IPS-11a (cell line): ENCODE results near the gene ZFP36L1.

Experiments
- H3K4me3 ChIP-seq: one replicate; pipeline ENCODE4 v1.5.1; 2013; ENCODE audit warnings: low read depth, low read length, control low read depth

The ZFP36L1 gene, protein sequence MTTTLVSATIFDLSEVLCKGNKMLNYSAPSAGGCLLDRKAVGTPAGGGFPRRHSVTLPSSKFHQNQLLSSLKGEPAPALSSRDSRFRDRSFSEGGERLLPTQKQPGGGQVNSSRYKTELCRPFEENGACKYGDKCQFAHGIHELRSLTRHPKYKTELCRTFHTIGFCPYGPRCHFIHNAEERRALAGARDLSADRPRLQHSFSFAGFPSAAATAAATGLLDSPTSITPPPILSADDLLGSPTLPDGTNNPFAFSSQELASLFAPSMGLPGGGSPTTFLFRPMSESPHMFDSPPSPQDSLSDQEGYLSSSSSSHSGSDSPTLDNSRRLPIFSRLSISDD

DNA sequence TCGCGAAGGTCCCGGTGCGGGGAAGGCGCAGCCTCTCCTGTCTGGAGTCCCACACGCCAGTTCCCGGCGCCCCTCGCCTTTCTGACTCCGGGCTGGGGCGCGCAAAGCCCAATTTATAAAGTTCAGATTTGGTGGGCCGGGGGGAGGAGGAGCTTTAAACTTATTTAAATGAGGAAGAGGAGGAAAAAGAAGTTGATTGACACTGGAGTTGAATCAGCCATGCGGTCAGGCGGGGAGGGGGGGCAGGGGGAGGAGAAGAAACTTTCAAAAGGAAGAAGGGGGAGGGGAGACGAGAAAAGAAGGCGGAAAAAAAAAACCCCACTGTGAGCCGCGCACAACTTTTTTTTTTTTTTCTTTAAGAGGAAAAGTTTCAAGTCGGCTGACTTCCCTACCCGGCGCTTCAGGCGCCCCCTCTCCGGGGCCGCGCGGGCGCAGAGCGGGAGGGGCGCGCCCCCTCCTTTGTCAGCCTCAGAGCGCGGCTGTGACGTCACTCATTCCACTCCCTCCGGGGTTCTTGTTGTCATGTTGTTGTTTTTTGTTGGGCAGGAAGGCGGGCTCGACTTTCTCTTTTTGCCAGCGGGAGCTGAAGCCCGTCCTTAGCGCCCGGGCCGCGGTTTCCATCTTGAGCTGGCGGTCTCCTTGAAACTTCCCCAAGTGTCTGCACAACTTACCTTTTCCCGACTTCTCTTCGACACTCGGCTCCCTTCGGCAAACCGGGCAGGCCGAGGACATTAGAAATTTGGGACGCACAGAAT, at the start of gene ZFP36L1:
ZFP36L1 (minus strand) TSS at position 89 of the 755 bp plus-strand sequence. CDS start 129 bp downstream, outside the sequence.
- peak within 1 kb of the TSS; percentile 98 for H3K4me3 ChIP-seq

DNA sequence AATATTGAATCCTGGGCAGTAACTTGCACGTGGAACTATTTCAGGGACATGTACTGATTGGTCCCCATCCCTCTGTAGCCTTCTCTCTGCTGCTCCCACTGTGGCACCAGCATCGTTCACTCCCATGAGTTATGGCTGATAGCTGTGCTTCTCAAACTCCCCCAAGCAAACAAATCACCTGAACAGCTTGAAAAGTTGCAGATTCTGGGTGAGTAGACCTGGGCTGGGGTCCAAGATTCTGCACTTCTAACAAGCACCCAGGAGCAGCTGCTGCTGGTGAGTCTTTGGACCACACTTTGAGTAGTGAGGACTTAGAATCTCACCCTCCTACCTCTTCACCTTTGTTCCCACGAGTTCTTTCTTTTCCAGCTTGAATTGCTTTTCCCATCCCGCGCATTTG, 49.4 kb upstream of the ZFP36L1 start:
- no peak overlapping the region for H3K4me3 ChIP-seq

DNA sequence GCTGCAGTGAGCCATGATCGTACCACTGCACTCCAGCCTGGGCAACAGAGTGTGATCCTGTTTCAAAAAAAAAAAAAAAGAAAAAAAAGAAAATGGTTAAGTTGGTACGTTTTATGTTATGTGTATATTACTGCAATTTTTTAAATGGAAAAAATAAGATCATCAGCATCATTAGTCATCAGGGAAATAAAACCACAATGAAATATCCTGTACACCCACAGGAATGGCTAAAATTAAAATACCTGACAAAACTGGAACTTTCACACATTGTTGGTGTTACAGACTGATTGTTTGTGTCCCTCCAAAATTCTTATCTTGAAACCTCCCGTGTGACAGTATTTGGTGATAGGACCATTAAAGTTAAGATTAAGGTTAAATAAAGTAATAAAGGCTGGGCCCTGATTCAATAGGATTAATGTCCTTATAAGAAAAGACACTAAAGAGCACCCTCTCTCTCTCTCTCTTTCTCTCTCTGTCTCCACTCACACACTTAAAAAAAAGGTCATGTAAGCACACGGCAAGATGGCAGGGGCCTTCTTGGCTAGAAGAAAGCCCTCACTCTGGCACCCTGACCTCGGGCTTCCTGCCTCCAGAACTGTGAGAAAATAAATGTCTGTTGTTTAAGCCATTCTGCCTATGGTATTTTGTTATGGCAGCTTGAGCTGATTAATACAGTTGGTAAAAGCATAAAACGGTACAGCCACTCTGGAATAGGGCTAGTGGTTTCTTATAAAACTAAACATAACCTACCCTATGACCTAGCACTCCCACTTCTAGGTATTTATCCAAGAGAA, 48.3 kb upstream of the ZFP36L1 start:
- H3K4me3 ChIP-seq: no peak overlapping the region

DNA sequence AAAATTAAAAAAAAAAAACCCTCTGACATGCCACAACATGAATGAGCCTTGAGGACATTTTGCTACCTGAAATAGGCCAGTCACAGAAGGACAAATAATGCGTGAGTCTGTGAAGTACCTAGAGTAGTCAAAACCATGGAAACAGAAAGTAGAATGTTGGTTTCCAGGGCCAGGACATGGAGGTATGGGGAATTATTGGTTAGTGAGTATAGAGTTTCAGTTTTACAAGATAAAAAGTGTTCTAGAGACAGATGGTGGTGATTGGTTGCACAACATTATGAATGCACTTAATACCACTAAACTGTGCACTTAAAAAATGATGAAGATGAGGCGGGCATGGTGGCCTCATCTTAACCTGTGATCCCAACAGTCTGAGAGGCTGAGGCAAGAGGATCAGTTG, 47.6 kb upstream of the ZFP36L1 start:
- H3K4me3 ChIP-seq: no peak overlapping the region

DNA sequence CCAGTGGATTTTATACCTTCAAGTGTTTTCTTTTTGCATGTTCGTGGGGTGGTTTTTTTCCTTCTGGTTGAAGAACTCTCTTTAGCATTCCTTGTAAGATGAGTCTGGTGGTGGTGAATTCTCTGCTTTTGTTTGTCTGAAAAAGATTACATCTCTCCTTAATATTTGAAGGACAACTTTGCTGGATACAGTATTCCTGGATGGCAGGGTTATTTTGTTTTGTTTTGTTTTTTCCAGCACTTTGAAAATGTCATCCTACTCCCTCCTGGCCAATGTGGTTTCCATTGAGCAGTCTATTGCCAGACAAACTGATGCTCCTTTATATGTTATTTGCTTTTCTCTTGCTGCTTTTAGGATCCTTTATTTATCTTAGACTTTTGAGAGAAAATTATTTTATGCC, 43.2 kb upstream of the ZFP36L1 start:
- no peak overlapping the region for H3K4me3 ChIP-seq

DNA sequence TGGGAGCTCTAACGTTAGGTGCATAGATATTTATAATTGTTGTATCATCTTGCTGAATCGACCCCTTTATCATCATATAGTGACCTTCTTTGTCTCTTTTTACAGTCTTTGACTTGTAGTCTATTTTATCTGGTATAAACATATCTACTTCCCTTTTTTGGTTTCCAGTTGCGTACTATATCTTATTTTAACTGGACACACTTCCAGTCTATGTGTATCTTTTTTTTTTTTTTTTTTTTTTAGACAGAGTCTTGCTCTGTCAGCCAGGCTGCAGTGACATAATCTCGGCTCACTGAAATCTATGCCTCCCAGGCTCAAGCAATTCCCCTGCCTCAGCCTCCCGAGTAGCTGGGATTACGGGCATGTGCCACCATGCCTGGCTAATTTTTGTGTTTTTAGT, 41.9 kb upstream of the ZFP36L1 start:
- no peak overlapping the region for H3K4me3 ChIP-seq

DNA sequence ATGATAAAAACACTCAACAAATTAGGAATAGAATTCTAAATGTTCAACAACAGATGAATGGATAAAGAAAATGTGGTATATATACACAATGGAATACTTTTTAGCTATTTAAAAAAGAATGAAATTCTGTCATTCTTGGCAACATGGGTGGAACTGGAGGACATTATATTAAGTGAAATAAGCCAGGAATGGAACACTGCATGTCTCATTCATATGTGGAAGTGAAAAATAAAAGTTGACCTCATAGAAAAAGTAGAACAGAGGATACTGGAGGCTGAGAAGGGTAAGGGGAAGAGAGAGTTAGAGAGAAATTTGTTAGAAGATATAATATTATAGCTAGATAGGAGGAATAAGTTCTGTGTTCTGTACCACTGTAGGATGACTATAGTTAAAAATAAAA, 35.8 kb upstream of the ZFP36L1 start:
- H3K4me3 ChIP-seq: no peak overlapping the region

DNA sequence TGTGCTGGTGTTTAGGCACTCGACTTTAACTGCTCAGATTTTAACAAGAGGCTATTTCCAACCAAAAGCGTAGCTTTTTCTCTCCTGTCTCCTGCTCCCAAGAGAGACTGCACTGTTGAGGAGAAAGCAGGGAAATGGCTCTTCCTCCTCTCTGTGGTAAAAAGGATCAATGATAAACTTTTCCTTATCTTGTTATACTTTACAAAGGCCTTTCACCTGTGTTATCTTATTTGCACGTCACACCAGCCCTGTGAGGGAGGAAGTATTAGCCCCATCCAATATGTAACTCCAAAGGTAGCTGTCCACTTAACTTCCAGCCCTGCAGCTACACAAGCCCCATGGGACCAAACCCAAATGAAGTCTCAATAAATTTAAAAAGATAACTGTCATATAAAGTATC, 32.9 kb upstream of the ZFP36L1 start:
- H3K4me3 ChIP-seq: no peak overlapping the region

DNA sequence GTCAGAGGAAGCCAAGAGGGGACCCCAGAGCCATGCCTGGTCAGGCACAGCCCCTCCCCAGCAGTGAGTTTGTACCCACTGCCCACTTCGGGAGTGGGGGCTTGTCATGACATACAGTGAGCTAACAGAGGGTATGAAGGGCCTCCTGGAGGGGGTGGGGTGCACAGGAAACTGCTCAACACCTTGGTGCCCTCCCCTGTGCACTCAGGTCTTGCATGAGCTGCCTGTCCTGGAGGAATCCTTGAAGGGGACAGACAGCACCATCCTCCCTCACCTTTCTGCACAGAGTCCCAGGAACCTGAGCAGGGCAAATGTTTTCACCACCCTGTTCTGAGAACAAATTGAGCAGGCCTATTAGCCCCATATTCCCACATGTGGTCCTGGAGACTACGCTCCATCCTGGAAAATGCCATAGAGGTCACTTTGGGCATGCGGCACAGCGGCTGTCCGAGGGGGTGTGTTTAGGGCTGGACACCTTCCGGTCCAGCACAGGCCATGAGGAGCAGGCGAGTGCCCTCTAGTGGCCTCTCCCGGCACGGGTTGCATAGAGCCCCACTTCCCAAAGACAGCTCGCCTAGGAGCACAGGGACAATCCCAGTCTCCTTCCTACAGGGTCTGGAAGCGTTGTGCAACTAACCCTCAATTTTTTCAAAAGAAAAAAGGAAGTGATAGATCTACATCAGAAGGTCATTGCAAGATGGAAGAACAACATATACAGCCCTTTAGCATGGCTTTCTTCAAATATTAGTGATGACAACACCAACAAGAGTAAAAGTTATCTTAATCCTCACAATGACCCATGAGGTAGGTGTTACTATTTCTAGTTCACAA, 31.9 kb upstream of the ZFP36L1 start:
- no peak overlapping the region for H3K4me3 ChIP-seq

DNA sequence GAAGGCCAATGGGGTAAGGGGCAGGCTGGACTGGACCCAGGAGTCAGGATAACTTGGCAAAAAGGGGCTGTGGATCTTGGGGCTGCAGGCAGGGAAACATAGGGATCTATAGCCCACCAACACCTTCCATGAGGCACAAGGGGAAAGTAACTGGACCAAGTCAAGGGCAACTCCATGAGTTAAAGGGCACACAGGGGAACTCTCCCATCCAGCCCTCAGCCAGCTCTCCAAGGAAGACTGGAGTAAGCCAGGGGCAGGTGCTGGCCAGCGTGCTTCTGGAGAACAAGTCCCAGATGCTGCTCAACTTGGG, 31.3 kb upstream of the ZFP36L1 start:
- no peak overlapping the region for H3K4me3 ChIP-seq

DNA sequence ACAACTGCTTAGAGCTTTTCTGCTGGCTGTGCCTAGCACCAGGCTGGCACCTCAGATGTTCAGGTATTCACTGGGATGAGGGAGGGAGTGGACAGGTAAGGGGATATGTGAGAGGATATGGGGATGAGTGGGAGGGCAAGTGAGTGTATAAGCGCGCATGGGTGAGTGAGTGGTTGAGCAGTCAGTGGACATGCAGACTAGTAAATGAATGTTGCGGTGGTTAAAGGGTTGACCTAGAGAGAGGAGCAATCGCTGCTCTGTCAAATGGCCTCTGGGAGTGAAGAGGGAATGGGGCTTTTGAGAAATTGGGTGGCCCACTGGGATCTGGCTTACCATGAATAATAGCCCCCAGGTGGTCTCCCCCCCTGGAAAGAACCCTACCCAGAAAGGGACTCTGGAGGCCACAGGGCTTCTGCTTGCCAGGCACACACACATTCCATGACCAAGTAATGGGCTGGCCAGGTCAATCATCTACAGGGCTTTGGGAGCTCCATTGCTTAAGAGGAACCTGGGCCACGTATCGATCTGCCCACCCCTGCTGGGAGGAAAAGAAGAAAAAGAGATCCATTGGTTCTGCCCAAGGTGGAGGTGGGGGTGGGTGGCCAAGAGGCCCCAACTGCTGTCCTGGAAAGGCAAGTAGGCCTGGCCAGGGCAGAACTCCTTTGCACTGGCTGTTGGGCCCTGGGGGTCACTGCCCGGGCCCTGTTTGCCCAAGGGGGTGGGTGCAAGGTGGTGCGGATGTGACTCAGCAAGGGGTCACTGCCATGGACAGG, 30.8 kb upstream of the ZFP36L1 start:
- H3K4me3 ChIP-seq: no peak overlapping the region

DNA sequence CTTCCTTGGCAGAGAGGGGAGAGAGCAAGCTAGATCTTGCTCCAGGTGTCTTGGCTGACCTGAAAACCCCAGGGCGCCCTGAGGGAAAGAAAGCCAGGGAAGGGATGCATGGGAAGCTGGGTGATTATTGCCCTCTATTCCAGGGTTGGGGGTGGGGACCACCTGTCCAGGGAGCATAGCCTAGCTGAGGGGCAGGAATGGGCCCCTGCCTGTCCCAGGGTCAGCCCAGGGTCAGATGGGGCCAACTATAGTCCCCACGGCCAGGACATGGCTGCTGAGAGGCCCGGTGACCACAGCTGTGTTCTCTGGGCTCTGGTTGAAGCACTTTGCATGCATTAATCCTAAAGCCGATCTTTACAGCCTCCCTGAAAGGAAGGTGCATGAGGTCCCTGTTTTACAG, 30.1 kb upstream of the ZFP36L1 start:
- no peak overlapping the region for H3K4me3 ChIP-seq

DNA sequence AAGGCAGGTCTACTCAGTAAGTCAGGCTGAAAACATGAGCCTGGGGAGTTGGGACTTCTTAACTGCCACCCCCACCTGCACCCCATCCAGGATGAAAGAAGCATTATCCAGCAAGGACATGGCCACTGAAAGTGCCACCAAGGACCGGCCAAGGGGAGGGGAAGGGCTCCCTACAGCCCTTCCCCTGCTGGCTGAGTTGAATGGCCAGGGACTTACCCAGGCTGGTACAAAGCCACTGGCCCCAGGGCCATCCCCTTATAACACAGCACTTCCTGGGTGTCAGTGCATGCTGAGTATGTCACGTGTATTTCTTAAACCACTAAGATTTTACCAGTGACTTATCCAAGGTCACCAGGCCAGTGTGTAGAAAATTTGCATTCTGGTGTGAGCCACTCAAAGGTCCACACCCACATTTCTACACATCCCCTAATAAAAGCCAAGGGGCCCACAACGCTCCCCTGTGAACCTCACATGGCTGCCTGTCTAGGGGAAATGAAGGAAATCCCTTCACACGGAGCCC, 29.3 kb upstream of the ZFP36L1 start:
- H3K4me3 ChIP-seq: no peak overlapping the region

DNA sequence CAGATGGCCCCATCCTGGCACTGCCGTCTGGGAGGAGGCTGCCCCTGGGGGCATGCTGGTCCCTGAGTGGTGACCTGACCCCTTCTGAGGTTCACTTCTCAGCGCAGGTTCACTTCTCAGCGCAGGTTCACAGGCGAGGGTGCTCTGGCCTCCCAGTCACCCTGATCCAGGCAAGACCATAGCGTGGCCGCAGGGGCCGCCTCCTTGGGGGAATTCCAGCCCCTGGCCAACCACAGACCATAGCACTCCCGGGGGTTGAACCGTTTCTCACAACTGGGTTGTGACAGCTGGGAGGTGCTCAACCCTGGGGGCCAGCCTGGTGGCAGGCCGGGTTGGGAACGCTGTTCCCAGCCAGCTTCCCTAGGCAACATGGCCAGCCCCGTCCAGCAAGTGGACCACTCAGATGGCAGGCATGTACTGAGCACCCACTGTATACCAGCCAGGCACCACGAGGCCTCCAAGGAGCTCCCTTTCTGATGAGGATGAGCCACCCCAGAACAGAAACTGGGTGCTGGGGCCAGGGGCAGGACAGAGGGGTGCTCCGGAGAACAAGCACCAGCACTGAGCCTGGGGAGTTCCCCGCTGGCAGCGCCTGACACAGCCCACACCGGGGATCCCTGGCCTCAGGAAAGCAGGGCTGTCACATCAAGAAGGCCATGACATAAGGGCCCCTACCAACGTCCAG, 28.3 kb upstream of the ZFP36L1 start:
- no peak overlapping the region for H3K4me3 ChIP-seq

DNA sequence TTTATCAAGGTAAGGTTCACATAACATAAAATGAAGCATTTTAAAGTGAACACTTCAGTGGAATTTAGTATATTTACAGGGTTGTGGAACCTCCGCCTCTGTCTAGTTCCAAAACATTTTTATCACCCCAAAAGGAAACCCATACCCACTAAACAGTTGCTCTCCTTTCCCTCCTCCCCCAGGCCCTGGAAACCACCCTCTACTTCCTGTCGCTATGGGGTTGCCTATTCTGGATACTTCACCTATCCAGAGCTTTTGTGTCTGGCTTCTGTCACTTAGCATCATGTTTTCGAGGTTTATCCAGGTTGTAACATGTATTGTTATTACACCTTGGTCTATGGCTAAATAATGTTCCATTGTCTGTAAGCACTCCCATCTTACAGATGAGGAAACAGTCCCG, 27.7 kb upstream of the ZFP36L1 start:
- H3K4me3 ChIP-seq: no peak overlapping the region

DNA sequence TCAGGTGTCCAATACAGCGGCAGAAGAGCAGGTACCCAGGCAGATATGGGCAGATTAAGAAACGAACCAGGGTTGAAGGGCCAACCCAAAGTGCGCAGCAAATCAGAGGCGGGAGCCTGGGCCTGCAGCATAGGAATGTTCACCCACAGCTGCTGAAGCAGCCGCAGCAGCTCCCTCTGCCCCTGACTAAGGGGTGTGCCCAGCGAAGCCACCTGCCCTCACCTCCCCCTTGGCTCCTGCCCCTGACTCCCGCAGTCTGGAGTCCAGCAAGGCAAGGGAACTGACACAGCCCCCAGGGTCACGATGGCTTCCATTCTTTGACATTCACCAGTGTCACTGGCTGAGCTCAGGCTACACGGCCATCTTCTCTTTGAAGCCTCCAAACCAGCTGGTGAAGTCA, 27.3 kb upstream of the ZFP36L1 start:
- no peak overlapping the region for H3K4me3 ChIP-seq

DNA sequence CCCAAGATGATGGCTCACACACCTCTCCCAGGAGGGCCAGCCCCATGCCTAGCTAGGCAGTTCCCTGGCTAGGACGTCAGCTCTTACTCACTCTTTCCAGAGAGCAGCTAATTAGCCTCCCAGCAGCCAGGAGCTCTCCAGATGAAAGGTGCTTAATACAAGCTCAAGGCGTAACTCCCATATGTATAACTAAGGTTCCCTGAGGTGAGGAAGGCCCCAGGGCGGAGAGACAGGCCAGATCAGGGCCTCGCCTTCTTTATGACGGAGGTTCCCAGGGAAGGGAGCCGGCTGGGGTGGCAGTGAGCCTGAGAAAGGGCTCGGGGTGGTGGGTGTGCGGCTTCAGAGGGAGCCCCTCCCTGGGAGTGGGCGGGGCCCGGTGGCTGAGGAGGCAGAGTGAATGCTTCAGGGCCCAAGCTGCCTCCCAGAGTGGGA, 26.4 kb upstream of the ZFP36L1 start:
- no peak overlapping the region for H3K4me3 ChIP-seq

DNA sequence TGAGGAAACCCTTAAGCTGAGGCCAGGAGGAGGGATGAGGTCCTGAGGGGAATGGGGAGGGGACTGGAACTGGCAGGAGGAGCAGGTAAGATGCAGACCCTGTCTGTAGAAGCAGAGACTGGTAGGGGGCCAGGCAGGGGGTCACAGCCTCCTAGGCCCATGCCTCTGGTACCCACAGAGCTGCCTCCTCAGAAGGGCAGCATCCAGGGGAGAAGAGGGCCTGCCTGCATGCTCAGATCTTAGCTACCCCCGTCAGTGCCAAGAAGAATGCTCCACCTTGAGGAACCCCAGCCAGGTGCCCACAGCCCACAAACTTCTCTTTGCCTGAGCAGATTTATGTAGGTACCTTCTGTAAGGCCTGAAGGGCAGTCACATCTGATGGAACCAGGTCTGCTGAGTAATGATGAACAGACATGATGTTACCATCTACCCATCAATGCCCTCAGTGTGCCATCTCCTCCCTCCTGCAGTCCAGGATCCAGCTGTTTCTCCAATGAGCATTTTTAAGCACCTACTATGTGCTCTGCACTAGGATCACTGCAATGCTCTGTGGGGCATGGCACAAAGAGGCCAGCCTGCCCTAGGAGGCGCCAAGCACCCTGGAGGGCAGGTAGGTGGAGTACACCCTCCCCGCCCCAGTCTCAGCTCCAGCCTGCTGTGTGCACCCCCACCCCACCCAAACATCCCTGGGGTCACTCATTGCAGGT, 24.8 kb upstream of the ZFP36L1 start:
- no peak overlapping the region for H3K4me3 ChIP-seq

DNA sequence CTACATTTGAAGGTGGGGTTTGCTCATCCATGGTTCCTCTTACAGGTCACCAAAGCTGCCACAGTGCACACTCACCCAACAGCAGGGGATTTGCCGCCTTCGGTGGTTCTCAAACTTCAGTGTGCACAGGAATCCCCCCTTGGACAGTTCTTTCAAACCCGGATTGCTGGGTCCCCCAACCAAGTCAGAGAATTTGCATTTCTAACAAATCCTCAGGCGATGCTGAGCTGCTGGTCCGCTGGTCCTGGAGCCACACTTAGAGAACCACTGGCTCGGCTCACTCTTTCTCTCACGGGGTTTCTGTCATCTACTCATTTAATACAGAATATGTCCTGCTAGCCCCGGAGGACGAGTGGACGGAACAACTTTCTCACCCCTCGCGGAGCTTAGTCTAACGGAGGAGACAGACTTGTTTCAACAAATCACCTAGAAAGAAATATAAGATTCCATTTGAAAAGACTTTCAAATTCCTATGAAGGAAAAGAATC, 24.1 kb upstream of the ZFP36L1 start:
- no peak overlapping the region for H3K4me3 ChIP-seq
